Sigmoid colon (tissue), 7 donors: ENCODE measurements around the gene PRXL2B. TPM values are rescaled to one million over a fixed set of nuclear protein-coding genes. Genes with fewer than 3 reads are reported as not detected.

Source experiments
- DNase-seq: peaks from one replicate; pipeline ENCODE4 v3.0.0-alpha.2; 2019
- H3K27ac ChIP-seq, 4 donors: fragments of 200-600 bp; sonication (generic); one replicate each; pipeline ENCODE4 v1.5.1; 2016 to 2019; ENCODE audit warnings: mild to moderate bottlenecking in 1 of 4
- H3K27me3 ChIP-seq, 3 donors: fragments of 200-600 bp; sonication (generic); one replicate each; pipeline ENCODE4 v1.5.1; 2019; ENCODE audit warnings: mild to moderate bottlenecking in 1 of 3
- H3K36me3 ChIP-seq, 4 donors: fragments of 200-600 bp; sonication (generic); one replicate each; pipeline ENCODE4 v1.5.1; 2016 to 2019
- H3K4me1 ChIP-seq, 4 donors: fragments of 200-600 bp; sonication (generic); one replicate each; pipeline ENCODE4 v1.5.1; 2017 to 2019
- H3K4me3 ChIP-seq, 4 donors: fragments of 200-600 bp; sonication (generic); one replicate each; pipeline ENCODE4 v1.5.1; 2017 to 2019; ENCODE audit warnings: mild to moderate bottlenecking in 2 of 4, moderate library complexity in 1 of 4
- H3K9me3 ChIP-seq, 4 donors: fragments of 200-600 bp in 3 of 4; sonication (generic) in 3 of 4; one replicate each; pipeline versions ENCODE4 v1.5.1 to v1.6.1; 2013 to 2019
- EP300 ChIP-seq, 4 donors: sonication (generic); formaldehyde crosslinking; IDR thresholded peaks; one replicate each; pipeline ENCODE4 v1.6.1; 2017; ENCODE audit warnings: antibody characterized with exemption in 4 of 4
- POLR2A ChIP-seq, 2 donors: fragments of 450-650 bp; IDR thresholded peaks; one replicate each; pipeline ENCODE4 v1.6.1; 2016; ENCODE audit warnings: antibody characterized with exemption in 2 of 2, mild to moderate bottlenecking in 2 of 2, moderate library complexity in 2 of 2
- POLR2AphosphoS5 ChIP-seq, 4 donors: sonication (generic); formaldehyde crosslinking; IDR thresholded peaks; one replicate each; pipeline ENCODE4 v1.6.1; 2017; ENCODE audit warnings: antibody characterized with exemption in 4 of 4
- WGBS, 2 donors: extraction: QIAGEN DNeasy Blood & Tissue Kit; methylation state at CpG; one replicate each; pipeline ENCODE4 v1.1.7; 2013; 5-methylcytosine and 5-hydroxymethylcytosine counted together
- intact Hi-C: fragments of 100-400 bp; cut with DNase I; formaldehyde crosslinking; loops from one replicate; pipeline ENCODE4 v1.15.1; 2023
- polyA plus RNA-seq, 3 donors: library from polyadenylated mRNA; stranded (reverse); fragments of 200-250 nt; gene quantifications; one replicate each; pipeline ENCODE4 v1.2.3, GENCODE V29; 2013
- total RNA-seq, 4 donors: library from RNA; depleted of rRNA; stranded (reverse); fragments of >200 nt; gene quantifications; one replicate each; pipeline ENCODE4 v1.1.0, GENCODE V29; 2016
- TF ChIP-seq, protein P1 (sequence below), 4 experiments: fragments of 450-650 bp in 3 of 4; fragments of 200-600 bp in 1 of 4; IDR thresholded peaks; one replicate each; pipeline ENCODE4 v1.5.1; 2016 to 2019; ENCODE audit warnings: antibody characterized with exemption in 4 of 4, mild to moderate bottlenecking in 3 of 4, moderate library complexity in 2 of 4
- donor health status: healthy with polysubstance abuse.
- donor health status: Bipolar disorder and iron deficiency.
- donor health status: healthy.

Gene PRXL2B
- total and polyA plus RNA-seq, 7 donors = 8.6 to 53.2 (median 18.2) TPM

DNA sequence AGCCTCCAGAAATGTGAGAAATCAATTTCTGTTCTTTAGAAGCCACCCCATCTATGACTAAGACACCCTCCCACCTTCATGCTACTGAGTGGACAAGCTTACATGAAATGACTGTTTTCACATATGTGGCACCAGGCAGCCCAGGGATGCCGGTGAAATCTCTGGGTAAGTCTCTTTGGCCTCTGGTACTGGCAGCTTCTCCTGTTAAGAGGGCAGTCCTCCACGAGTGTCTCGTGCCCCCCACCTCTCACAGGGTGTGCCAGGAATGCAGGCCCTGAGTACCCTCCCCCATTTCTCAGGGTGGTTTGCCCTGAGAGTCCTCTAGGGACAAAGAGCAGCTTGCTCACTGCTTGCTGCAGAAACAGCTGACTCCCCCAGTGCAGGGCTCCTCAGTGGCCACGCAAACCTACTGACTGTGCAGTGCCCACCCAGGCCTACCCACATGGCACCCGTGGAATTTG, 3.2 kb upstream of the PRXL2B start:
- WGBS, 2 donors = 70 to 74% methylated on average over 5 of the region's 5 CpGs
- H3K4me1 ChIP-seq = peaks cover 0 to 40% (median 33%) of the 10 kb centered on the region in 4 donors
- no peak overlapping the region for H3K27ac ChIP-seq
- no peaks in the 10 kb centered on the region for H3K9me3 ChIP-seq
- TF ChIP-seq, protein P1, sequence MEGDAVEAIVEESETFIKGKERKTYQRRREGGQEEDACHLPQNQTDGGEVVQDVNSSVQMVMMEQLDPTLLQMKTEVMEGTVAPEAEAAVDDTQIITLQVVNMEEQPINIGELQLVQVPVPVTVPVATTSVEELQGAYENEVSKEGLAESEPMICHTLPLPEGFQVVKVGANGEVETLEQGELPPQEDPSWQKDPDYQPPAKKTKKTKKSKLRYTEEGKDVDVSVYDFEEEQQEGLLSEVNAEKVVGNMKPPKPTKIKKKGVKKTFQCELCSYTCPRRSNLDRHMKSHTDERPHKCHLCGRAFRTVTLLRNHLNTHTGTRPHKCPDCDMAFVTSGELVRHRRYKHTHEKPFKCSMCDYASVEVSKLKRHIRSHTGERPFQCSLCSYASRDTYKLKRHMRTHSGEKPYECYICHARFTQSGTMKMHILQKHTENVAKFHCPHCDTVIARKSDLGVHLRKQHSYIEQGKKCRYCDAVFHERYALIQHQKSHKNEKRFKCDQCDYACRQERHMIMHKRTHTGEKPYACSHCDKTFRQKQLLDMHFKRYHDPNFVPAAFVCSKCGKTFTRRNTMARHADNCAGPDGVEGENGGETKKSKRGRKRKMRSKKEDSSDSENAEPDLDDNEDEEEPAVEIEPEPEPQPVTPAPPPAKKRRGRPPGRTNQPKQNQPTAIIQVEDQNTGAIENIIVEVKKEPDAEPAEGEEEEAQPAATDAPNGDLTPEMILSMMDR (IDR thresholded peaks at IDR 0.05) = no peak
- TF ChIP-seq POLR2AphosphoS5 (IDR thresholded peaks at IDR 0.05) (no peak), POLR2A (IDR thresholded peaks at IDR 0.05) (no peak), EP300 (IDR thresholded peaks at IDR 0.05) (no peak)
- no peak for DNase-seq
- no peaks in the 10 kb centered on the region for H3K36me3 ChIP-seq
- H3K4me3 ChIP-seq = no peak overlapping the region
- intact Hi-C loops = no loop called here
- peaks cover under 1 to 23% (median 4%) of the 10 kb centered on the region in 3 donors for H3K27me3 ChIP-seq

DNA sequence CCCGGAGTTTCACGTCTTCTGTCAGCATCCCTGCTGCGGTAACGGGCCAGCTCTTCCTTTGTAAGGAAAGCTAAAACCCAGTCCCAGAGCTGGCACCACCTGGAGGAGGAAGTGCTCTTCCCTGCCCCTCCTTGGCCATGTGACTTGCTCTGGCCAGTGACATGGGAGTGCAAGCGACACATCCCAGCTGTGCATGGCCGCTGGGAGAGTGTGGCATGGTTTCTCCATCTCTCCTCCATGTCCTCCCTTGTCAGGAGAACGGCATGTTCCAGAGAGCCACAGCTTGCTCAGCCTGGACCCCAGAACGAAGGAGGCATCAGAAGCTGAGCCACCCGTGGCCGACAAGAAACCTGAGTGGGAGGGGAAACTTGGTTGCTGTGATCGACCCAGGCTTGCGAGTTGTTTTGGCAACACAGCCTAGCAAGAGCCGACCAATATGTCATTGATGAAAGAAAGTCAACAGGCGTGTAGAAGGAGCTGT, 2.7 kb upstream of the PRXL2B start:
- DNase-seq = no peak
- Histone ChIP-seq H3K9me3 (no peaks in the 10 kb centered on the region), H3K4me3 (no peak overlapping the region), H3K27ac (peak overlapping the region in 2 of 4 donors; percentile 100), H3K27me3 (peaks cover 0 to 18% (median under 1%) of the 10 kb centered on the region in 3 donors), H3K36me3 (peaks cover 0 to 2% (median 0%) of the 10 kb centered on the region in 4 donors), H3K4me1 (peaks cover 0 to 40% (median 33%) of the 10 kb centered on the region in 4 donors)
- no peak for TF ChIP-seq POLR2A (IDR thresholded peaks at IDR 0.05)
- no peak for TF ChIP-seq EP300 (IDR thresholded peaks at IDR 0.05)
- TF ChIP-seq, protein P1 (IDR thresholded peaks at IDR 0.05) = no peak
- TF ChIP-seq POLR2AphosphoS5 (IDR thresholded peaks at IDR 0.05) = no peak
- intact Hi-C loops = loop anchor here (2.0 kb wide), 2 partner anchors 27 to 171 kb away; partner anchors contain the start of genes PEX10 and TNFRSF14
- WGBS, 2 donors = 59 to 68% methylated on average over 14 of the region's 14 CpGs

DNA sequence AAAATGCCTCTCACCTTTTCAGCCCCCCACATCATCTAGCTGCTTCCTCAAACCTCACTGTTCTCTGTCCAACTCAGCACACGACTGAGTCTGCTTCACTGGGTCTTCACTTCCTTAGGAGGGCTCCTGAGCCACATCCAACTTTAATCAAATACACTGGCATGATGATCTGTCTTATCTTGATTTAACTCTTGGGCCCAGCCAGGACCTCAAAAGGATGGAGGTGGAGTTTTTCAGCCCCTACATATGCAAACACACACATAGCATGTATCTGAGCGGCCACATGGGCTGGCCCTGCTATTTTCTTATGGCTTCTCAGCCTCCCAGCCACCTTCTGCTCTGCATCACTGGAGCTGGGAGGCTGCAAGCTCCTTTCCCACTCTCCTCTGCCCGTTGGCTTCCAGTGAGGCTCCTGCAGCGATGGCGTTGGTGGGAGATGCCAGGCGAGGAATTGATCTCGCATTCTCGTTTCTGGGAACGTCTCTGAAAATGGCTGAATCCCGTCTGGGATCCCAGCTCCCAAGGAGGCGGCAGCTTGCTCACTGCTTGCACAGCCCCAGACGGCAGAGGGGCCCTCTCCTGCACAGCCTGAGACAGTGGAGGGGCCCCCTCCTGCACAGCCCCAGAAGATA, 1.8 kb upstream of the PRXL2B start:
- Histone ChIP-seq H3K27ac (peak overlapping the region; percentile 99 to 100 (median 100)), H3K9me3 (no peaks in the 10 kb centered on the region), H3K27me3 (peaks cover 0 to 9% (median 0%) of the 10 kb centered on the region in 3 donors), H3K4me3 (peak overlapping the region; percentile 91 to 96 (median 94)), H3K4me1 (peaks cover 0 to 40% (median 33%) of the 10 kb centered on the region in 4 donors), H3K36me3 (peaks cover 0 to 7% (median 0%) of the 10 kb centered on the region in 4 donors)
- no peak for DNase-seq
- TF ChIP-seq POLR2AphosphoS5 (IDR thresholded peaks at IDR 0.05) (no peak), EP300 (IDR thresholded peaks at IDR 0.05) (no peak), POLR2A (IDR thresholded peaks at IDR 0.05) (no peak)
- 24 to 39% methylated on average over 12 of the region's 12 CpGs for WGBS, 2 donors
- intact Hi-C loops = loop anchor here (2.0 to 5.0 kb wide), 4 partner anchors 28 to 388 kb away; partner anchors contain the start of genes PEX10 and TNFRSF14

DNA sequence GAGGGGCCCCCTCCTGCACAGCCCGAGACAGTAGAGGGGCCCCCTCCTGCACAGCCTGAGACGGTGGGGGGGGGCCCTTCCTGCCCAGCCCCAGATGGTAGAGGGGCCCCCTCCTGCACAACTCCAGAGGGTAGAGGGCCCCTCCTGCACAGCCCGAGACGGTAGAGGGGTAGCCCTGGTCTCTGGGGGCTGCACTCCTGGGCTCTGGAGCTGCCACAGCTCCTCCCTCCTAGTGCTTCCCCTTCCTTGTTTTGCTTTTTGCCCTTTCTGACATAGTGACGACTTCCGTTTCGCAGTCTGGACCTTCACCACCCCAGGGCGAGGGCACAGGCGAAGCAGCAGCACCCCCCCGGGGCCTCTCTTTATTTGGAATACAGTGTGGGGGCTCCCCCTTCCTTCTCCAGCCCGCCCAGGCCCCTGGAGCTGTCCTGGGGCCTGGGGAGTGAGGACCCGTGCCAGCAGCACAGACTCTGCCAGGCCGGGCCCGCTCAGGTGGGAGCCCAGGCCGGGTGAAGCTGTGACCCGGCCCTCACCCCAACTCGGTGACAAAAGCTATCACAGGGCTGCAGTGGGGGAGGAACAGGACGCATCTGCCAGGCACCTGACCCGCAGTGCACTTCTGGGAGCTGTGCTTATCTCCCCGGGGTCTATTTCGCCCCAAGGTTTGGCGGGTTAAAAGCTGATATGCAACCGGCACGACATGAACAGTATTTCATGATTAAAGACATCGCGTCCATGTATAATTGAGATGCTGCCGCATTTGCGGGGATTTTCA, 1.1 kb upstream of the PRXL2B start:
- Histone ChIP-seq H3K4me1 (peaks cover 0 to 40% (median 33%) of the 10 kb centered on the region in 4 donors), H3K27ac (peak overlapping the region; percentile 99 to 100 (median 100)), H3K27me3 (peaks cover 0 to 4% (median 0%) of the 10 kb centered on the region in 3 donors), H3K36me3 (peaks cover 0 to 7% (median 0%) of the 10 kb centered on the region in 4 donors), H3K9me3 (no peaks in the 10 kb centered on the region), H3K4me3 (peak overlapping the region; percentile 91 to 96 (median 94))
- intact Hi-C loops = loop anchor here (1.0 to 5.0 kb wide), 5 partner anchors 29 to 388 kb away; partner anchors contain the start of genes PEX10 and TNFRSF14
- 1% methylated on average over 28 of the region's 28 CpGs for WGBS, 2 donors
- DNase-seq = peak; percentile 88
- TF ChIP-seq POLR2AphosphoS5 (IDR thresholded peaks at IDR 0.05) = peak; percentile 80 to 91 (median 84)
- TF ChIP-seq, protein P1 (IDR thresholded peaks at IDR 0.05) = no peak
- TF ChIP-seq EP300 (IDR thresholded peaks at IDR 0.05) = peak in 1 of 4 donors; percentile 2
- peak; percentile 77 to 83 for TF ChIP-seq POLR2A (IDR thresholded peaks at IDR 0.05)
